Cardiac septum (tissue), 1 donor: ENCODE measurements around the gene SLC6A11. TPM values are rescaled to one million over a fixed set of nuclear protein-coding genes. Genes with fewer than 3 reads are reported as not detected.

ENCODE experiments used
- DNase-seq: peaks from one replicate; pipeline ENCODE4 v3.0.0-alpha.2; 2020; ENCODE audit warnings: low spot score
- intact Hi-C: fragments of 100-400 bp; cut with DNase I; formaldehyde crosslinking; loops from one replicate; pipeline ENCODE4 v1.14.0; 2022
- long read RNA-seq: library from polyadenylated mRNA; unstranded; transcript quantifications from one replicate; pipeline ENCODE4 v2.0.0, GENCODE V29; 2021
- total RNA-seq: library from RNA; stranded (reverse); fragmentation: NEBNext Ultra II Directional; extraction: Animal tissue kit (Norgen Biotek cat#: 25700); gene quantifications from one replicate; pipeline ENCODE4 v1.2.1, GENCODE V29; 2021
- donor health status: DM: no; HTN: no; CAD: no.

The SLC6A11 gene
- total RNA-seq = not detected
- long read RNA-seq, partial matches to known transcripts = 0 of 1 reads
- long read RNA-seq, other reads (novel, unspliced or antisense) = 1 of 1 reads

DNA sequence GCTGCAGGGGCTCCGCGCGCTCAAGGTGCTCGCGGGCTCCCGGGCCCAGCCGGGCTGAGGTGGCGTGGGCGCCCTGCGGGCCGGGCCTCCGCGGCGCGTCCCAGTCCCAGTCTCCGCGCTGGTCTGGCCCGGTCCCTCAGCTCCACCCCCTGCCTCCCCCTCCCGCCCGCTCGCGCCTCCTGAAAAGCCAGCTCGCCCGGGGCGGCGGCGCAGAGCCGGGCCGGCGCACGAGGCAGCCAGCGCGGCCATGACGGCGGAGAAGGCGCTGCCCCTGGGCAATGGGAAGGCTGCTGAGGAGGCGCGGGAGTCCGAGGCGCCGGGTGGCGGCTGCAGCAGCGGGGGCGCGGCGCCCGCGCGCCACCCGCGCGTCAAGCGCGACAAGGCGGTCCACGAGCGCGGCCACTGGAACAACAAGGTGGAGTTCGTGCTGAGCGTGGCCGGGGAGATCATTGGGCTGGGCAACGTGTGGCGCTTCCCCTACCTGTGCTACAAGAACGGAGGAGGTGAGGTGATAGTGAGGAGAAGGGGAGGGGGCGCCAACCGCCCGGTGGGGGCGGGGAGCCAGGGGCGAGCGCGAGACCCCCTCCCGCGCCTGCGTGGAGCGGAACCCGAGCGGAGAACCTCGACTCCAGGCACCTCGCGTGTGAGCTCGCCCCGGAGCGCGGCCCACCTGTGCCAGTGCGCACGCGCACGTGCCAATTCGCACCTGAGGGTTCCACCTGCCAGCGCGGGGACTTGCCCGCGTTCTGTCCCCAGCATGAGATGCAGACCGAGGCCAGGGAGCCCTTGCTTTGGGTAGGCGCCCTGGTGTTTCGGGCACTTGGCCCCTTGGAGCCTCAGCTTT, at the start of gene SLC6A11:
TSS of gene SLC6A11 (plus strand) at position 210 of the 844 bp plus-strand sequence. CDS start at position 248, 38 bp downstream.
- intact Hi-C loops = no loop called here
- no peak for DNase-seq

DNA sequence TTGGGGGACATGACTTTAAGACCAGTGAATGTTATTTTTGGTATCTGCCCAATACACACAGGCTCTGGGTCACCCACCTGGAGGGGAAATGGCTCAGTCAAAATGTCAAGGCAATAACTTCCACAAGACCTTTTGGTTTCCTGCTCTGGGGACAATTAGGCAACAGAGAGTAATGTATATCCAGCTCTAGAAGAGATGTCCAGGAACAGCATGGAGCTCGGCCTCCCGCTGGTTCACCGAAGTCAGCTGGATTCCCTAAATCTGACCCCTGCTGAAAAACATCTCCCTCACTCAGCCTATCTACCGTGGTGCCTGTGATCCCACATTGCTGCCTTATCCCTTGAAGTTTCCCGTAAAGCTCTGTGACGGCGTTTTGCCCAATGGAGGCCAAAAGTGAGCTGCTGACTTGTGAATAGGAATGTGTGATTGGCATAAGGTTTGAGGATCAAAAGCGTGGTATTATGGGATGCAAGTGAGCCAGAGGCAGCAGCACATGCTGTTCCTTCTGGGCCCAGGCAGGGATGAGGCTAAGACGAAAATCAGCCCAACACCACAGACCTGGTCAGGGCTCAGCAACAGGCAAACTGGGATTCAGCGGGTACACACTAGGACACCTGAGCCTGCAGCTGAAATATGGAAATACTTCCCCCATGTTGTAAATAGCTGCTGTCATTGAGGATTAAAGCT, 47.2 kb upstream of the SLC6A11 start:
- intact Hi-C loops = no loop called here
- no peak for DNase-seq

DNA sequence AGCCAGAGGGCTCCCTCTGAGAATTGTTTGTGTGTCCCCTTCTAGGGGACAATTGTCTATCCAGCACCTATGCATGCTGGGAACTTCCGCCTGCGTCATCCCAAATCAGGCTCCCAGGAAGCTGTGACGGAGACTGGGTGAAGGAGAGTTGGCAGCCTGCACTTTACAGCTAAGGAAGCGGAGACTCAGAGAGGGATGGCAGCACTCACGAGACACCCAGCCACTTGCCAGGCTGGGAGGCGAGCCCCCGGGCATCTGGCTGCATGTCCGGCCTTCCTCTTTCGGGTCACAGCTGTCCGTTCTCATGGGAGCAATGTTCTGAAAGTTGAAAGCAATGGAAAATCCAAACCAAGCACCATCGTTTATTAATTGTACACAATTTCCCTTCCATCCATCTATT, 45.5 kb upstream of the SLC6A11 start:
- DNase-seq = no peak
- intact Hi-C loops = no loop called here

DNA sequence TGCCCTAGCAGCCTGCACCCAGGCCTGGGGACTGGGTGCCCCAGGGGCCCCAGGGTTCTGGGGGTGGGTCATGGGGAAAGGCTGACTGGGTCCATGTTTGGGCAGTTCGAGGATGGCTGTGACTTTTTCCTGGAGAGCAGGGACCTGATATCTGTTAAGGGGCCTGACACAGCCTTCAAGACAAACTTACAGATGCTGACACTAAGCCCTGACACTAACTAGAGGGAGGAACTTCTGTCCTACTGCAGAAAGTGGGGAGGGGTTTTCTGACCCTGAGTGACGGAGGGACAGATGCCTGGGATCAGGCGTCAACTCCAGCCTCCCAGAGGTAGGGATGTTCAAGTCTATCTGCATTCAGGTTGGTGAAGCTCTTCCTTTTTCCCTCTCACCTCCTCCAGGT, 45.0 kb upstream of the SLC6A11 start:
- intact Hi-C loops = no loop called here
- DNase-seq = no peak

GRCh38 chr3:10771486-10772270, 44.4 kb upstream of the SLC6A11 start:
- no peak for DNase-seq
- intact Hi-C loops = no loop called here

DNA sequence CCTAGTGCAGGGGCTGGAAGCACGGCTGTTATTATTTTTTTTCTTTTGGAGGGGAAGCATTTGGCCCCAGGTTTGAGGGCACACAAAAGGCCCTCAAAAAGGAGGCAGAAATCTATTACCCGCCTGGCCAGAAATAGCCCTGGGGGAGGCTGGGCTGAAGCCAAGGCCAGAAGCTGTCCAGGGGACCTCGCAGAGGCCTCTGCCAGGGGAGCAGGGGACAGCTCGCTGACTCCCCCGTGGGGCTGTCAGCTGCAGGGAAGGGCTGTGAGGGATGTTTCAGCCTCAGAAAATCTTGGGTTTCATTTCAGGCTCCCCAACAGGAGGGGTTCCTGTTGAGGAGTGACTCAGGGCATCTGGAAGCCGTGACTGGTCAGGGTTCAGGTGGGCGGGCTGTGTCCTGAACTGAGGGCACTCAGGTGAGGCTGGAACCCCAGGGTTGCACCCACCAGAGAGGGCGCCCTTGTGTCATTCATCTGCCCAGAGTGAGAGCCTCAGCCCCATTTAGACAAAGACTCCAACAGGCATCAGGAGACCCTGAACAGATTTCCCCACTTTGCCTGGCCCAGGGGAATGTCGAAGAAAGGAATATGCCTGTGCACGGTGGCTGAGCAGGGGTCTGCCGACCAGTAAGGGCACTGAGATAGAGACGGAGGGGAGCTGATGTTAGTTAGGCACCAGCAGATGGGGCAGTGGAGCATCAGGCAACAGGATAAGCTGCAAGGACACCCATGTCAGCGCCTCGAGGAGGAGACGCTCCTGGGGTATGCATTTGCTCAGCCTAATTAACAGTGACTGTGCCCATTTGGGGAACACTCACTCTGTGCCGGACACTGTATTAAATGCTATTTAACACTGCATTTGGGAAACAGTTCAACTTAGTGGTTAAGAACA, 43.5 kb upstream of the SLC6A11 start:
- intact Hi-C loops = no loop called here
- DNase-seq = no peak

GRCh38 chr3:10774129-10774670, 41.8 kb upstream of the SLC6A11 start:
- no peak for DNase-seq
- intact Hi-C loops = no loop called here

DNA sequence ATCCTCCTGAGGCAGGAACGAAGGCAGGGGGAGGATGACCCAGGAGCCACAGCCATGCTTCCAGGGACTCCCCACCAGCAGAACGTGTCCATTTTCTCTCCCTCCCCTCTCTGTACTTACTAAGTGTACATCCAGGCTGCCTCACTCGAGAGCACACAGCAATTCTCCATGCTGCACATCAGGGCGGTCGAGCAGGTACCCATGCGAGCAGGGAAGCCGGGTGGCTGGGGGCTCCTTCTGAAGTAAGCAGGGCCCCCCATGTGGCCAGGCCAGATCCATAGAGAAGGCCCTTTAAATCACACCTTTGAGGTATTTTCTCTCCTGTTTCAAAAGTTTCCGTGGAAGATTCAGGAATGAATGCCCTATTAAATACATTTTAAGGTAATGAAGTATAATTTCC, 41.2 kb upstream of the SLC6A11 start:
- intact Hi-C loops = no loop called here
- no peak for DNase-seq

DNA sequence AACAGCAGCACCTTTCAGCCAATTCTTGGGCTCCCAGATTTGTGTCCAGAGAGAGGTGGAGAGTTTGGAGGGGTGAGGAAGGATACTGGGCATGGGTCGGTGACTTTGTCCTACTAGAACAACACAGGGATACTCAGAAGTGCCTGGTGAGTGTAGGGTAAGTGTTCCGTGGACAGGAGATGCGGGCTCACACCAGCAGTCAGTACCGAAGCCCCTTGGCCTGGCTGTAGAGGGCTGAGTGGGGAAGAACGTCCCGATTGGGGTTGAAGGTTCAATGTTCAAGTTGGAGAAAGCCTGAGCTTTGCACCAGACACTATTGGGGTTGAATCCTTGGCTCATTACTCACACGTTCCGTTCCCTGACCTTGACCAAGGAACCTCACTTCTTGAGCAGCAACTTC, 40.8 kb upstream of the SLC6A11 start:
- DNase-seq = no peak
- intact Hi-C loops = no loop called here

- intact Hi-C loops = no loop called here
- DNase-seq = no peak
Observed at GRCh38 chr3:10775828-10776227, 40.2 kb upstream of the SLC6A11 start.

- intact Hi-C loops = no loop called here
- DNase-seq = no peak
Observed at GRCh38 chr3:10777627-10778026, 38.4 kb upstream of the SLC6A11 start.

GRCh38 chr3:10778492-10779292, 37.3 kb upstream of the SLC6A11 start:
- intact Hi-C loops = no loop called here
- DNase-seq = no peak

- DNase-seq = no peak
- intact Hi-C loops = no loop called here
Observed at GRCh38 chr3:10779293-10779805, 36.7 kb upstream of the SLC6A11 start.

DNA sequence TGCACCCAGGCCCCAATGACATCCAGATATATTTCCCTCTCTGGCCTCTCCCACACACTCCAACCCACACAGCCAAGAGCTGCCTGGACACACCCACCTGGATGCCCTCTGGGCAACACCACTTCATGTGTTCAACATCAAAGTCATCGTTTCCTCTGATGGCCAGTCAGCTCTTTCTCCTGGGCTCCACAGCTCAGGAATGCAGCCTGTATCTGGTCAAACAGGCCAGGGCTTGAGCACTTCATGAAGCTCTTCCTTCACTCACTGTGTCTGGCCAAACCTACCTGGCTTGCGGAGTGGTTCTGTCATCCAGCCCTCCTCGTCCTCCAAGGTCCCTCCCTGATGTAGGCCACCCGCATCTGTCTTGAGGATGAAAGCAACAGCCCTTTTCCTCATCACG, 35.8 kb upstream of the SLC6A11 start:
- intact Hi-C loops = no loop called here
- DNase-seq = no peak

- no peak for DNase-seq
- intact Hi-C loops = no loop called here
Observed at GRCh38 chr3:10780922-10781321, 35.1 kb upstream of the SLC6A11 start.

GRCh38 chr3:10781981-10782380, 34.0 kb upstream of the SLC6A11 start:
- no peak for DNase-seq

DNA sequence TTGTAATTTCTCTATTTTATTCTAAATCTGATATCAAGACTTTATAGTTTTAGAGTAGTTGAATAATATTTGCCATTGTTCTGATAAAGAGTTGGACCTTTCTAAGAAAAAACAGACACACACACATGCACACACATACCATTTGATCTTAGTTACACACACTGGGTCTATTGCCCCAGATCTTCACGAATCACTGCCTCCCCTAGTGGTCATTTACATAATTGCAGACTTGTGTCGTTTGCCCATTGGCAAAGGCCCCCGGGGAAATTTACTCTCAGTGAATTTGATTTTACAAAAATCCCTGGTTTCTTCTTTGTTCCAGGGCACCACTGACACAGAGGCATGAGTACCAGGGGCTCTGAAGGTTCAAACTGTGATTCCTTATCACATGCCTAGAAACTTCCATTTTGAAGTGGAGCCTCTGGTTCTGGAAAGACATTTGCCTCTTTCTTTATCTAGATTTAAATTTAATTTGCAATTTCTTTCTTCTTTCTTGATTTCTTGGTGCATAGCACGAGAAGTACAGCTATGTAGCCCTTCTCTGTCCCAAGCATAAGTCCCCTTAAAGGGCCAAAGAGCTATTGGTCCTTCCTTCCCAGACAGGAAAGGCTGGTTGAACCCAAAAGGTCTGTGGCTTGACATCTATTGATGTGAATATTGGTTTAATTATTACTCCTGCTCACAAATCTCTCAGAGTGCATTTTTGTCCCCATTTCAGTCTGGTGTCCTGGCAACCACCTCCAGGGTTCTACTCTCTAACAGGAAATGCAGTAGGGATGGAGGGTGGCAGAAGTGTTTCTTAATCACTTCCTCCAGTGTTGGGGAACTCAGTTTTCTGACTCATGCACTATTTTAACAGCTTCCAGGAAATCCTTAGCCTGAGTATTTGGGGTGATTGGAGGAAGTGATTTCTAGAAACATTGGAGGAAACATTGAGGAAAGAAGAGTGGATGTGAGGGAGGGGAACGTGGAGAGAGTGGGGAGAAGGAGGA, 32.4 kb upstream of the SLC6A11 start:
- intact Hi-C loops = no loop called here

More at GRCh38 chr3:10781981-10782380, 34.0 kb upstream of the SLC6A11 start:
- intact Hi-C loops = no loop called here

More for the DNA sequence above, 32.4 kb upstream of the SLC6A11 start:
- no peak for DNase-seq
